HL-60 (cell line): ENCODE results near the gene STARD10.

Experiments used
- POLR2AphosphoS5 ChIP-seq: IDR thresholded peaks from 2 replicates; pipeline ENCODE4 v1.6.1; 2012; ENCODE audit warnings: low read depth
- TF ChIP-seq, protein P1 (sequence below): IDR thresholded peaks from one replicate; pipeline ENCODE4 v1.5.1; 2011; ENCODE audit warnings: low read length, control low read depth, inconsistent platforms; ENCODE audit not compliant: insufficient read depth

GRCh38 chr11:72778535-72779494 lies 15.0 kb downstream of the STARD10 start:
- TF ChIP-seq, protein P1, sequence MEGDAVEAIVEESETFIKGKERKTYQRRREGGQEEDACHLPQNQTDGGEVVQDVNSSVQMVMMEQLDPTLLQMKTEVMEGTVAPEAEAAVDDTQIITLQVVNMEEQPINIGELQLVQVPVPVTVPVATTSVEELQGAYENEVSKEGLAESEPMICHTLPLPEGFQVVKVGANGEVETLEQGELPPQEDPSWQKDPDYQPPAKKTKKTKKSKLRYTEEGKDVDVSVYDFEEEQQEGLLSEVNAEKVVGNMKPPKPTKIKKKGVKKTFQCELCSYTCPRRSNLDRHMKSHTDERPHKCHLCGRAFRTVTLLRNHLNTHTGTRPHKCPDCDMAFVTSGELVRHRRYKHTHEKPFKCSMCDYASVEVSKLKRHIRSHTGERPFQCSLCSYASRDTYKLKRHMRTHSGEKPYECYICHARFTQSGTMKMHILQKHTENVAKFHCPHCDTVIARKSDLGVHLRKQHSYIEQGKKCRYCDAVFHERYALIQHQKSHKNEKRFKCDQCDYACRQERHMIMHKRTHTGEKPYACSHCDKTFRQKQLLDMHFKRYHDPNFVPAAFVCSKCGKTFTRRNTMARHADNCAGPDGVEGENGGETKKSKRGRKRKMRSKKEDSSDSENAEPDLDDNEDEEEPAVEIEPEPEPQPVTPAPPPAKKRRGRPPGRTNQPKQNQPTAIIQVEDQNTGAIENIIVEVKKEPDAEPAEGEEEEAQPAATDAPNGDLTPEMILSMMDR: no peak
- TF ChIP-seq POLR2AphosphoS5: no peak
